Activated T-cell treated with anti-CD3 and anti-CD28 coated beads, Interleukin-2, amount 50 U/mL, for 72 hours (primary cell): ENCODE measurements around the gene LYZL4. TPM values are rescaled to one million over a fixed set of nuclear protein-coding genes. Genes with fewer than 3 reads are reported as not detected.
A peak's percentile ranks its signal among the peaks of the same experiment; 100 is the strongest.

Source experiments
- ATAC-seq, 2 donors: fragments of 150-1000 bp; cut with Tn5 transposase; replicated peaks in 1 of 2; 2 replicates each; pipeline ENCODE4 v1.10.0; 2021; ENCODE audit warnings: moderate library complexity in 2 of 2, mild to moderate bottlenecking in 1 of 2
- DNase-seq, 2 donors: peaks; one replicate each; pipeline ENCODE4 v3.0.0; 2021 to 2022; ENCODE audit warnings: mixed read lengths in 1 of 2
- H3K27ac Mint-ChIP-seq: one replicate; pipeline ENCODE4 v1.8.0; 2022; ENCODE audit warnings: mild to moderate bottlenecking, moderate library complexity, mixed read lengths
- H3K27me3 Mint-ChIP-seq: one replicate; pipeline ENCODE4 v1.8.0; 2022; ENCODE audit warnings: low read depth, mixed read lengths
- H3K36me3 Mint-ChIP-seq, 2 donors: one replicate each; pipeline ENCODE4 v1.8.0; 2022; ENCODE audit warnings: mixed read lengths in 2 of 2, mild to moderate bottlenecking in 1 of 2; ENCODE audit not compliant: insufficient read depth in 2 of 2
- H3K4me1 Mint-ChIP-seq: one replicate; pipeline ENCODE4 v1.8.0; 2022; ENCODE audit warnings: low read depth, mixed read lengths
- H3K4me3 Mint-ChIP-seq, 2 donors: one replicate each; pipeline ENCODE4 v1.8.0; 2022; ENCODE audit warnings: mild to moderate bottlenecking in 2 of 2, mixed read lengths in 2 of 2, moderate library complexity in 2 of 2
- H3K9me3 Mint-ChIP-seq, 2 donors: one replicate each; pipeline ENCODE4 v1.8.0; 2022; ENCODE audit warnings: mixed read lengths in 2 of 2
- total RNA-seq, 2 donors: library from RNA; stranded (reverse); gene quantifications; one replicate each; pipeline ENCODE4 v1.2.3, GENCODE V29; 2022

LYZL4 gene
- total RNA-seq, 2 donors from 2014 or later = not detected

DNA sequence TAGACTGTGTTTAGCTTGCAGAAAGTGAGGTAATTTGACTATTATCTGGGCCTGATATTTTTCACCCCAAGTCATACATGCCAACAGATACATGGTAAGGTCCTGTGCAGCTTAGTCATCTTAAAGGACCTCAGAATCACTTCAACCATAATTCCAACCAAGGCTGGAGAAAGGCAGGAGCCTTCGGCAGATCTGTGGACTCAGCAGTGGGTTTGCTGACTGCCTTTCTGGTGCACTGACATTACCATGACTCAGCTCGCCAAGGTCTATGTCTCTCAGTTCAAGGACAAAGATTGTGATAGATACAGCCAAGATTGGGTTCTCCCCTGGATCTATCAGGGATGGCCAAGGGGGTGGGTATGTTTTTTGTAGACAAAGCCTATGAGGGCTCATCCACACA lies 32.7 kb downstream of the LYZL4 start:
- Mint-ChIP-seq H3K9me3 (no peaks in the 10 kb centered on the region), H3K4me3 (no peak overlapping the region), H3K27me3 (peaks cover 23% of the 10 kb centered on the region), H3K27ac (no peak overlapping the region), H3K36me3 (no peaks in the 10 kb centered on the region), H3K4me1 (peaks cover 14% of the 10 kb centered on the region)
- ATAC-seq = no peak
- no peak for DNase-seq

DNA sequence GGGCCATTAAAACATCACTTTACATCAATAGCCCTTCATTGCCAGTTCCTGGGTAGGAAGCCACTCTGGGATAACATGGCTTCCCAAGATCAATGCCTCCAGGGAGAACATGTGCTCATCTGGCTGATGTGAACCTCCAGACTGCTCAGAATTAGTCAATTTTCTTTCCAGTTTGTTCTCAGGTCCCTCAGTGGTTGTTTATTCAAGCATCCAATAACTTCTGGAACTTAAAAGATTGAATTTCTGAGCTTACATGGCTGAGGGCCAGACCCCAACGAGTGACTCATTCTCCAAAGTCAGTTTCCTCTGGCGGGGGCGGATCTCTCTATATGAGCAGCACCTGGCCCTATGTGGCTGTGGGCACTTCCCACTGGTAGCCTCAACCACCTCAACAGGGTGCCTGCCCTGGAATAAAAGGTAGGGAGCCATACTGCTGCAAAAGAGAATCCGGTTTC lies 34.0 kb downstream of the LYZL4 start:
- ATAC-seq (peak; percentile 96 to 98), DNase-seq (peak; percentile 75 to 83)
- Mint-ChIP-seq H3K36me3 (peaks cover 0 to 2% of the 10 kb centered on the region in 2 donors), H3K4me3 (no peak overlapping the region), H3K27ac (no peak overlapping the region), H3K4me1 (peaks cover 21% of the 10 kb centered on the region), H3K27me3 (peaks cover 33% of the 10 kb centered on the region), H3K9me3 (no peaks in the 10 kb centered on the region)

DNA sequence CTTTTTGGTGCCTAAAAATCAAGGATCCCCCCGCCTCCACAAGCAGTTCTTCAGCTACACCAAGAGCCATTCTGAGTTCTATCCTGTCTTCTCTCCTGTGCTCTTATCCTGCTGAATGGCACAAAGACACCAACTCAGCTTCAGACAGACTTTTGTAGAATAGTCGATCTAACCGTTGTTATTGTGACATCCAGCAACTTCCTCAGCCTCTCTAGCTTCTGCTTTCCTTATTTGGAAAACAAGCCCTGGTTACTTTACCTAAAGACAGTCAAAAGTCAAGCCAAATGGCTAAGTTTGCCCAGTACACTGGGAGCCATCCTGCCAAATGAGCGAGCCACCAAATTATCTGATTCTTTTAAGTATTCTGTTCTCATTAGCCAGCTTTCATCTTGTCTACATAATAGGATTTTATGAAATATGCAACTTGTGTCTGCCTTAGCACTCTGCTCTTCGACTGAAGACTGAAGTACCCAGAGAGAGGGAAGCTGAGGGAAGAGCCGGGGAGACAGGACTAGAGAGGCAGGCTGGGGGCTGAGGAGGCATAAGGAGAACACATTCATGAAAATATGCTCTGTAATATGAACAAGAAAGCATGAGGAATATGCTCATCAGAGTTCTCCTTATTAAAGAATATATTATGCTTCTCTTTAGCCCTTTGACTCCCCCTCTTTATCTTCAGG lies 35.1 kb downstream of the LYZL4 start:
- Mint-ChIP-seq H3K4me1 (peaks cover 21% of the 10 kb centered on the region), H3K27ac (no peak overlapping the region), H3K9me3 (no peaks in the 10 kb centered on the region), H3K27me3 (peaks cover 33% of the 10 kb centered on the region), H3K4me3 (no peak overlapping the region), H3K36me3 (peaks cover 0 to 2% of the 10 kb centered on the region in 2 donors)
- ATAC-seq = no peak
- no peak for DNase-seq

DNA sequence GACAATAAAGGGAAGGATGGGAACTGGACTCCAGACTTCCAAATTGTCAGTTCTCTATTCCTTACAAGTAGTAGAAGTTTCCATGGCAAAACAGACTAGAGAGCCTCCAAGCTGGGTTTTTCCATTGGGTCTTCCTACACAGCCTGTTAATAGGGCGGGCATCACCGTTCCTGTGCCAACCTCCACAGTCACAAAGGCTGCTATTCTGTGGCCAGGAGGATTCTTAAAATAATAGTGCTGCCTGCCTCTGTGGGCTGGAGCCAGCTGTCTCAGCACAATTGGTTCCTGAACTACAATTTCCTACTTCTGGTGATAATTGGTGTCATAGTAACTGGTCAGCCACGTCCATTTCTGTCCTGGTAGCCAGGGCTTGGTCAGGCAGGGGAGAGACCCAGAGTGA lies 38.6 kb downstream of the LYZL4 start:
- Mint-ChIP-seq H3K36me3 (peaks cover 0 to 2% of the 10 kb centered on the region in 2 donors), H3K27me3 (peaks cover 33% of the 10 kb centered on the region), H3K9me3 (no peaks in the 10 kb centered on the region), H3K27ac (no peak overlapping the region), H3K4me1 (peaks cover 21% of the 10 kb centered on the region), H3K4me3 (no peak overlapping the region)
- DNase-seq (no peak), ATAC-seq (no peak)

DNA sequence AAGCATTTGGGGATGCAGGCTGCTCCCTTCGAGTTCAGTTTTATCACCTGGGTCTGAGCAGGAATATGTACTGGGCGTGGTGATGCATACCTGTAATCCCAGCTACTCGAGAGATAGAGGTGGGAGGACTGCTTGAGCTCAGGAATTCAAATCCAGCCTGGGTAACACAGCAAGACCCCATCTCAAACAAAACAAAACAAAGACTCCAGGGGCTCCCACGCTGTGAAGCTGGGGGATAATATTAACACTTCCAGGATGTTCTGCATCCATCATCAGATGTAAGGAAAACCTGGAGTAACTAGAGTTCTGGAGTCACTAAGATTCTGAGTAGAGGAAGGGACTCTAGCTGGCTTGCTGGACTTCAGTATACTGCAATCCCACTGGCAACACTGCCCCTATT lies 40.6 kb downstream of the LYZL4 start:
- Mint-ChIP-seq H3K9me3 (peaks cover 1 to 4% of the 10 kb centered on the region in 2 donors), H3K4me1 (peaks cover 9% of the 10 kb centered on the region), H3K4me3 (no peak overlapping the region), H3K27me3 (peaks cover 27% of the 10 kb centered on the region), H3K27ac (no peak overlapping the region), H3K36me3 (peaks cover 0 to 2% of the 10 kb centered on the region in 2 donors)
- no peak for ATAC-seq
- DNase-seq = no peak

DNA sequence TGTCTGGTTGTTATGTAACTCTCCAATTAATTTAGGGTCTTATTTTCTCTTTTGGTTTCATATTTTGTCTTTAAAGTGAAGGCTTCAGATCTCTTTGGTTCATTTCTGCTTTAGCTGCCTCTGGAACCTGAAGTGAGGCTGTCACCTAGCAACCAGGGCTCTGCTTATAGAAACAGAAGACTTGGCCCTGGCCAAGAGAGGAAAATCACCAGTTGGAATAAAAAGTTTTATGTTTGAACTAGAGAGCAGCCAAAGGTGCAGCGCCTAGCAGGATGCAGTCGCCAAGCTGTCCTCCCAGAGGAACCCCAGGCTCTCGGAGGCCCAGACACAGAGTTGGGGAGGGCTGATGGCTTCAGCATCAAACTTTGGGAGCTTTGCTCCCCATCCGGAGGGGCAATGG lies 41.1 kb downstream of the LYZL4 start:
- Mint-ChIP-seq H3K27ac (no peak overlapping the region), H3K9me3 (peaks cover 1 to 7% of the 10 kb centered on the region in 2 donors), H3K27me3 (peaks cover 21% of the 10 kb centered on the region), H3K36me3 (peaks cover 0 to 2% of the 10 kb centered on the region in 2 donors), H3K4me1 (peaks cover 9% of the 10 kb centered on the region), H3K4me3 (no peak overlapping the region)
- DNase-seq (no peak), ATAC-seq (no peak)

DNA sequence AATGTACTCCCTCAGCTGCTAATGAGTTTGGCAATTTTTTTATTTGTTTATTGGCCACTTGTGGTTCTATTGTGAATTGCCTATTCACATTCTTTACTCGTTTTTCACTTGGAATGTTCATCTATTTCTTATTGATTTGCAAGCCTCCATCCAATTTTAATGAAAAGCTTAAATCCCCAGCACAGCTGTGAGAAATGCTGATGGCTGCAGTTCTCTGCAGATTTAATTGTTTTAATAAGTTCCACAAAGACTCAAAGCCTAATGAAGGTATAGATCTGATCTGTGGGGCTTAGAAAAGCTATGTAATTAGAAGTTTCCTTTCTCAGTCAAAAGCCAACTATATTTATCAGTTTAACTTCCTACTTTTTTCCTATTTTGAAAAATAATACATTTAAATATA lies 41.5 kb downstream of the LYZL4 start:
- Mint-ChIP-seq H3K36me3 (peaks cover 0 to 2% of the 10 kb centered on the region in 2 donors), H3K4me3 (no peak overlapping the region)
- no peak for ATAC-seq

DNA sequence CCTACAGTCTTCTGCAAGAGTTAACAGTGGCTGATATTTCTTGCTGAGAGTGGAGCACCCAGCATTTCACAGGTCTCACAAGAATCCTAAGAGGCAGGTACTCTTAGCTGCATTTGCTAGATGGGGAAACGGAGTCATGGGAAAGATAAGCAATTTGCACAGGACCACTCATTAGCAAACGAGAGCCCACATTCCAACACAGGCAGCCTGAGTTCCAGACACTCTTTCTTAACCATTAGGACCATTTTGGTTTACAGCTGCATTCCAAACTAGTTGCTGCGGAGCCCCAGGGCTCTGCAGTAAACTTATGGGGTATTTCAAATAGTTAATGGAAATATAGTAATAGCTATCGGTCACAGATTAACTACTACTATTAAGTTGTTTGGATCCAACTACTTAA lies 42.5 kb downstream of the LYZL4 start:
- no peak overlapping the region for H3K27ac Mint-ChIP-seq
- DNase-seq (no peak), ATAC-seq (no peak)
- peaks cover 1 to 7% of the 10 kb centered on the region in 2 donors for H3K9me3 Mint-ChIP-seq
- peaks cover 9% of the 10 kb centered on the region for H3K4me1 Mint-ChIP-seq
- H3K36me3 Mint-ChIP-seq = peaks cover 2 to 3% of the 10 kb centered on the region in 2 donors
- H3K27me3 Mint-ChIP-seq = peaks cover 13% of the 10 kb centered on the region
- no peak overlapping the region for H3K4me3 Mint-ChIP-seq

More for the DNA sequence above, 41.5 kb downstream of the LYZL4 start:
- H3K9me3 Mint-ChIP-seq = peaks cover 1 to 7% of the 10 kb centered on the region in 2 donors
- DNase-seq = no peak
- peaks cover 18% of the 10 kb centered on the region for H3K27me3 Mint-ChIP-seq
- peaks cover 9% of the 10 kb centered on the region for H3K4me1 Mint-ChIP-seq
- no peak overlapping the region for H3K27ac Mint-ChIP-seq

DNA sequence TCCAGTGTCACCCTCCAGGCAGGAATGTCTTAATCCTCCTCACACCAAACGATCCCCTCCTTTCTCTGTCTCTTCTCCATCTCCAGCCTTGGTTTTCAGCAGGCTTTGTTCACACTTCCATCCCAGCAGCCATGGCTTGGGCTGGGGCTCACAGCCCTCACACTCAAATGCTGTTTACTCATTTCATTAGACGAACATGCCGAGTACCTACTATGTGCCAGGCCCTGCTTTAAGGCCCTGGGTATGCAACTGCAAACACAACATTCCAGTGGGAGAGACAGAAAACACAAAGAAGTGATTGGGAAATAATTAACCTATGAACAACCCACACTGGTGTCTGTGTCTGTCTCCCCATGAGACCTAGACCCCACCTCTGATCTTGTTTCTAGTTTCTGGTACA lies 43.9 kb downstream of the LYZL4 start:
- DNase-seq (no peak), ATAC-seq (no peak)
- H3K4me3 Mint-ChIP-seq = no peak overlapping the region
- H3K4me1 Mint-ChIP-seq = no peaks in the 10 kb centered on the region
- H3K27ac Mint-ChIP-seq = no peak overlapping the region
- H3K27me3 Mint-ChIP-seq = no peaks in the 10 kb centered on the region
- peaks cover 0 to 3% of the 10 kb centered on the region in 2 donors for H3K36me3 Mint-ChIP-seq
- peaks cover 1 to 7% of the 10 kb centered on the region in 2 donors for H3K9me3 Mint-ChIP-seq

DNA sequence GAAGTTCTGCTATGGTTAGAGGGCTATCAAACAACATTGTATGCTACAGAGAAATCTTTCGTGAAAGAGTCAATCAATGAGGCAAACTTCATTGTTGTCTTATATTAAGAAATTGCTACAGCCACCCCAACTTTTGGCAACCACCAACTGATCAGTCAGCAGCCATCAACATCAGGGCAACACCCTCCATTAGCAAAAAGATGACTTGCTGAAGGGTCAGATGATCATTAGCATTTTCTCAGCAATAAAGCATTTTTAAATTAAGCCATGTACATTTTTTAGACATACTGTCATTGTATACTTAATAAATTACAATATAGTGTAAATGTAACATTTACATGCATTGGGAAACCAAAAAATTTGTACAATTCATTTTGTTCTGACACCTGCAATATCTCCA lies 53.1 kb downstream of the LYZL4 start:
- H3K4me3 Mint-ChIP-seq = no peak overlapping the region
- no peak for DNase-seq

DNA sequence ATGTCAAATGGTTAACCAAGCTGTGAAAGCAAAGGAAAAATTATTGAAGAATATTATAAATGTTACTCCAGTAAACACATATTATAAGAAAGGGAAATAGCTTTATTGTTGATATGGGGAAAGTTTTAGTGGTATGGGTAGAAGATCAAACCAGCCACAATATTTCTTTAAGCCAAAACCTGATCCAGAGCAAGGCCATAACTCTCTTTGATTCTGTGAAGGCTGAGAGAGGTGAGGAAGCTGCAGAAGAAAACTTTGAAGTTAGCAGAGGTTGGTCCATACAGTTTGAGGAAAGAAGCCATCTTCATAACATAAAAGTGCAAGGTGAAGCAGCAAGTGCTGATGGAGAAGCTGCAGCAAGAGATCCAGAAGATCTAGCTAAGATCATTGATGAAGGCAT lies 54.8 kb downstream of the LYZL4 start:
- ATAC-seq = no peak
- DNase-seq = no peak
- no peak overlapping the region for H3K4me3 Mint-ChIP-seq
- peaks cover 0 to 2% of the 10 kb centered on the region in 2 donors for H3K9me3 Mint-ChIP-seq
- peaks cover 1 to 4% of the 10 kb centered on the region in 2 donors for H3K36me3 Mint-ChIP-seq
- no peaks in the 10 kb centered on the region for H3K27me3 Mint-ChIP-seq
- no peak overlapping the region for H3K27ac Mint-ChIP-seq
- H3K4me1 Mint-ChIP-seq = no peaks in the 10 kb centered on the region

More for the DNA sequence above, 53.1 kb downstream of the LYZL4 start:
- Mint-ChIP-seq H3K27ac (no peak overlapping the region), H3K4me1 (no peaks in the 10 kb centered on the region), H3K9me3 (peaks cover 0 to 2% of the 10 kb centered on the region in 2 donors), H3K27me3 (no peaks in the 10 kb centered on the region), H3K36me3 (peaks cover 0 to 4% of the 10 kb centered on the region in 2 donors)
- no peak for ATAC-seq

DNA sequence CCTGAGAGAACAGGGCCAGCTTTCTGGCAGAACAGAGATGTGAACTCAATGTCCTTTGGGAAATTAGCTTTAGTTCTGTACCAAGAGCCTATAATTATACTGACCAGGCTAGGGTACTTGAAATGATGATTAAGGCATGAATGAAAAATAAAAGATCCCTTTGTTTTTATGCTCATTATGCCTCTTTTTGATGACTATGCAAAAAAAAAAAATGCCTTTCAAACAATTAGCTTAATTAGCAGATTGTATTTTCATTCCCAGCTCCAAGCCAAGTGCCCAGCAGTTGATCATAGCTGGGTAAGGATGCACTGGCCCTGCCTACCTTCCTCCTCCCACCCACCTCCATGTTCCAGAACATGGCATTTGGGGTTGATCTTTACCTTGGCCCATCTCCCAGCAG lies 56.8 kb downstream of the LYZL4 start:
- H3K27me3 Mint-ChIP-seq = no peaks in the 10 kb centered on the region
- ATAC-seq (no peak), DNase-seq (no peak)
- no peak overlapping the region for H3K4me3 Mint-ChIP-seq
- H3K4me1 Mint-ChIP-seq = no peaks in the 10 kb centered on the region
- peaks cover 1 to 4% of the 10 kb centered on the region in 2 donors for H3K36me3 Mint-ChIP-seq
- H3K9me3 Mint-ChIP-seq = peaks cover 0 to 2% of the 10 kb centered on the region in 2 donors
- H3K27ac Mint-ChIP-seq = no peak overlapping the region

DNA sequence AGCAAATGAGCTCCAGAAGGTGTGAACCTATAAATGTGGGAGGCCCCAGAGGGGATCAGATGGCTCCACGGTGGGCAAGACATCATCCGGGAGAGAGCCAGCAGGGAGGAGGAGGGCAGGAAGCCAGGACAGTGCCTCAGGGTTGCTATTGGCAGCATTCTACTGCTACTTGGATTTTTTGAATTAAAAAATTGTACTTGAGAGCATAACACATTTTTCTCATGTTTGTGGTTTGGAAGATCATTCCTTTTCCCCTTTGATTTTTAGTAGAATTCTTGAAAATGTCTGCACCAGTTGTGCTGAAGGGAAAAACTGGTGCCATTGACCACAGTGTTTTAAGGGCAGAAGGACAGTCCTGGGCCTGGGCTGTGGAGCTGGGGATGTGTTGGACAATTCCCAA lies 59.2 kb downstream of the LYZL4 start:
- H3K4me3 Mint-ChIP-seq = no peak overlapping the region
- H3K36me3 Mint-ChIP-seq = peaks cover 0 to 1% of the 10 kb centered on the region in 2 donors

More for the DNA sequence above, 59.2 kb downstream of the LYZL4 start:
- Mint-ChIP-seq H3K4me1 (peaks cover 18% of the 10 kb centered on the region), H3K9me3 (no peaks in the 10 kb centered on the region), H3K27me3 (no peaks in the 10 kb centered on the region), H3K27ac (no peak overlapping the region)
- no peak for ATAC-seq
- no peak for DNase-seq
